Activated naive CD8-positive, alpha-beta T cell treated with anti-CD3 and anti-CD28 coated beads for 36 hours (primary cell): ENCODE measurements around the gene CRYGS. TPM values are rescaled to one million over a fixed set of nuclear protein-coding genes. Genes with fewer than 3 reads are reported as not detected.
"Not testable (repeated sequence)": the region's sequence is repeated elsewhere in the genome, so short reads cannot be mapped to it uniquely, and the experiment has no call there.

Source experiments
- DNase-seq: peaks from one replicate; pipeline ENCODE4 v3.0.0; 2021
- H3K27ac Mint-ChIP-seq: one replicate; pipeline ENCODE4 v1.8.0; 2022; ENCODE audit warnings: mild to moderate bottlenecking, moderate library complexity, mixed read lengths
- H3K27me3 Mint-ChIP-seq: one replicate; pipeline ENCODE4 v1.8.0; 2022; ENCODE audit warnings: mild to moderate bottlenecking, mixed read lengths
- H3K36me3 Mint-ChIP-seq: one replicate; pipeline ENCODE4 v1.8.0; 2021; ENCODE audit warnings: mild to moderate bottlenecking, mixed read lengths
- H3K4me1 Mint-ChIP-seq: one replicate; pipeline ENCODE4 v1.8.0; 2021; ENCODE audit warnings: mixed read lengths
- H3K4me3 Mint-ChIP-seq: one replicate; pipeline ENCODE4 v1.8.0; 2022; ENCODE audit warnings: mild to moderate bottlenecking, moderate library complexity, mixed read lengths
- H3K9me3 Mint-ChIP-seq: one replicate; pipeline ENCODE4 v1.8.0; 2022; ENCODE audit warnings: mixed read lengths
- total RNA-seq, 2 experiments: library from RNA; stranded (reverse); gene quantifications; one replicate each; pipeline ENCODE4 v1.2.3, GENCODE V29; 2021

Gene CRYGS
- 1 to 10 TPM; 1.7 TPM for total RNA-seq

DNA sequence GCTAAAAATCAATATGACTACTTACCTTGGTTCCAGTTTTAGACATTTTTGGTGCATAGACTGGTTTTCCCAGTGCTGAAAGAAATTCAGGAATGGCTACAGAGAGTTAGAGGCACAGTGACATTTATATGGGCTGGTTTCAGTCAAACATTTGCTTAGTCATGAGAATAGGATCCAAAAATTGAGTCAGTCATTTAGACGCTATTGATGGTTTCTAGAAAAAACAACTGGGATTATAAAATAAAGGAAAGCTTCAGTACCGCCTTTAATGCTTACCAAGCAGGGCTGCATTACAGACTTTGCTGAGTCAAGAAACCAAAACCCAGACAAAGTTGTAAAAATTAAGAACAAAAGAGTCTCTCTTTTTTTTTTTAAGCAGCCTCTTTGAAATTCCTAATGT lies at the start of gene CRYGS:
Gene CRYGS, minus strand, starts transcription at position 100 of the 400 bp plus-strand sequence. Its CDS starts 54 bp downstream, at position 46.
- H3K4me1 Mint-ChIP-seq, result peaks cover 17% of the 10 kb centered on the region
- DNase-seq, result no peak
- no peaks in the 10 kb centered on the region for H3K9me3 Mint-ChIP-seq
- no peak within 1 kb of the TSS for H3K27ac Mint-ChIP-seq
- H3K36me3 Mint-ChIP-seq, result peaks cover 3% of the 10 kb centered on the region
- H3K27me3 Mint-ChIP-seq, result no peaks in the 10 kb centered on the region
- no peak within 1 kb of the TSS for H3K4me3 Mint-ChIP-seq

DNA sequence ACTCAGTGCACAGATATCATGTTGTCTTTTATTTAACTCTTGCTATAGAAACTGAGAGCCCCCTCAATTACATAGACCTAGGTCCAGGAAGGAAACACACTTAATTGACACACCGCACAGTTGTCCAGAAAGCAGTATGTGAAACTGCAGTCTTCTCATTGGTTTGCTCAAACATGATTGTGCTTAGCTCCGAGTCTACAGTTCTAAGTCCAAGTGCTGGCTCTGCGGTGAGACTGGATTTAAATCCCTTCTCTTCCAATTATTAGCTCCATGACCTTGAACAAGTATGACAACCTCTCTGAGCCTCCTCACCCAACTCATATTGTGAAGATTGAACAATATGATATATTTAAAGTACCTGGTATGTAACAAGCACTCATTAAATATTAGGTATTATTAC lies 49.7 kb upstream of the CRYGS start:
- Mint-ChIP-seq H3K27ac (no peak overlapping the region), H3K36me3 (no peaks in the 10 kb centered on the region), H3K4me3 (no peak overlapping the region), H3K27me3 (peaks cover 4% of the 10 kb centered on the region), H3K4me1 (peaks cover 11% of the 10 kb centered on the region), H3K9me3 (no peaks in the 10 kb centered on the region)
- no peak for DNase-seq

DNA sequence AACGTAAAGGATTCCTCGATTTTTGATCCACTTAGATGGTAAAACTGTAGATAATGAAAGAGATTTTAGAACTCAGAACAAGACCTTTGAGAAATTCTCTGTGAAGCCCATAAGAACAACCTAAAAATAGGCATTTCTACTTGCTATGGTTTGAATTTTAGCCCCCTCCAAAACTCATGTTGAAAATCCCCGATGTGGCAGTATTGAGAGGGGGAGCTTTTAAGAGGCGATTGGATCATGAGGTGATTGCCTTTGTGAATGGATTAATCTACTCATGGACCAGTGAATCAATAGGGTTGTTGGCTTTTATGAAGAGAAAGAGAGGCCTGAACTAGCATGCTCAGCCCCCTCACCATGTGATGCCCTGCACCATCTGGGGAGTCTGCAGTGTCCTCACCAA lies 48.5 kb upstream of the CRYGS start:
- H3K27me3 Mint-ChIP-seq, result no peaks in the 10 kb centered on the region
- peaks cover 4% of the 10 kb centered on the region for H3K36me3 Mint-ChIP-seq
- no peak for DNase-seq
- no peak overlapping the region for H3K27ac Mint-ChIP-seq
- peaks cover 18% of the 10 kb centered on the region for H3K4me1 Mint-ChIP-seq
- no peak overlapping the region for H3K4me3 Mint-ChIP-seq
- no peaks in the 10 kb centered on the region for H3K9me3 Mint-ChIP-seq

DNA sequence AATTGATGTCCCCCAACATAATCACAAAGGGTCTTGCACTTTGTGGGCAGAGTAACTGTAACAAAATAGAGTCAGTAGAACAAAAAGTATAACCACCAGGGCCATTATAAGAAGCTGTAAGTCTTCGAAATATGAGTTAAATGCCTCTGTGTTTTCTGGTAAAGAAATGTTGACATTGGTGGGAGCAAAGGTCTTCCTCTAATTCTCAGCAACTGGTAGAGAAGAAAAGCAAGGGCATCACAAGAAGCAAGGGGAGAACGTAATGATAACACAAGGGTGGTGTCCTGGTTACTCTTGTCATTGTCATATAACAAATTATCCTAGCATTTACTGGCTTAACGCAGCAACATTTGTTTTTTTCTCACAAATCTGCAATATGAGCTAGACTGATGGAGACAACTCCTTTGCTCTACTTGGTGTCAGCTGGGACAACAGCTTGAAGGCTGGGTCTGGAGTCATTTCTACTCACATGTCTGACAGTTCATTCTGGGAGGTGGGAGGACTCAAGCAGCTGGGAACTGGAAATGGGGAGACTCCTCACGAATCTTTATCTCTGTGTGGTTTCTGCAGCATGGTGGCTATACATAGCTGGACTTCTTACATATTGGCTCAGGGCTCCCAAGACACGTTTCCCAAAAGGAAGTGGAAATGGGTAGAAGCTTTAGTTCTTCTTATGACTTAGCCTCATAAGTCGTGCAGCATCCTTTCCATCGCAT lies 46.6 kb upstream of the CRYGS start:
- Mint-ChIP-seq H3K27me3 (no peaks in the 10 kb centered on the region), H3K9me3 (no peaks in the 10 kb centered on the region)

DNA sequence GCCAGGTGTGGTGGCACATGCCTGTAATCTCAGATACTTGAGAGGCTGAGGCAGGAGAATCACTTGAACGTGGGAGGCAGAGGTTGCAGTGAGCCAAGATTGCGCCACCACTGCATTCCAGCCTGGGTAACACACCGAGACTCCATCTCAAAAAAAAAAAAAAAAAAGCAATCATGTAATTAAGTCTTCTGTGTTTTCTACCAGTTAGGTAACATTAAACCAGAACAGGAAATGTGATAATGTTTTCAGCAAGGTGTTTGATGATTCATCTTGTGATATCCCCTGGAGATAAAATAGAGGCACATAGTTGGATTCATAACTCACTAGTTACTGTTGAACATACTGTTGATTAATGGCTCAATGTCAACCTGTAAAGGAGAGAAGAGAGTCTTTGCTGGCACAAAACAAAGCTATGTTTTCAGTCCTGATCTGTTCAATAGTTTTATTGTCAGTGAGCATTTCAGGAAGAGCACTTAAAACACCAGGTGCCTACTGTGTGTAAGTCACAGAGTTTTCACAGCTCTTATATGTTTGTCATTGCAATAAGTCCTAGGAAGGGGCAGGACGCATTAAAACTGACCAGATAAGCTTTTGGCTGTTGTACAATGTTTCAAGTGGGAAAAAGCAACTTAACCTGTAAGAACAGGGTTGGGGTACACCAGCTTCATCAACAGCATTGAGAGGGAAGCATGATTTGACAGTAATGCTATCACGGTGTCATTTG lies 45.8 kb upstream of the CRYGS start:
- no peak overlapping the region for H3K27ac Mint-ChIP-seq
- no peaks in the 10 kb centered on the region for H3K27me3 Mint-ChIP-seq
- H3K4me3 Mint-ChIP-seq, result peak overlapping the region; percentile 7
- peaks cover 4% of the 10 kb centered on the region for H3K36me3 Mint-ChIP-seq
- peaks cover 18% of the 10 kb centered on the region for H3K4me1 Mint-ChIP-seq
- no peaks in the 10 kb centered on the region for H3K9me3 Mint-ChIP-seq
- no peak for DNase-seq

More for the DNA sequence above, 46.6 kb upstream of the CRYGS start:
- H3K27ac Mint-ChIP-seq, result no peak overlapping the region
- DNase-seq, result no peak
- H3K36me3 Mint-ChIP-seq, result peaks cover 4% of the 10 kb centered on the region
- no peak overlapping the region for H3K4me3 Mint-ChIP-seq
- H3K4me1 Mint-ChIP-seq, result peaks cover 18% of the 10 kb centered on the region

DNA sequence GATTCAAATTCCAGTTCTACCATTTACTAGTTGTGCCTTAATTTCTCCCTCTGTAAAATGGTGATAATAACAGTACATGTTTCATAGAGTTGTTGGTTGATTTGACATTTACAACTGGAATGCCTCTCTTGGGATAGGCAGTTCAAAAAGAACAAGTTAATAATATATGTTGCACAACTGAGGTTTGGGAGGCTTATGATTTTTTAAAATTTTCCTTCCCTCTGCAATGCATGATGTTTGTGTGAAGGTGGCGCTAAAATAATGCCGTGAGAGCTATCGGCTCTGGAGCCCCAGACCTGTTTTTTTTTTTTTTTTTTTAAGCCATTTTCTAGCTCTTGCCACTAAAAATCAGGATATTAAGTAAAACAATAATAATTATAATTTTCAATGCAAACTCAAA lies 44.9 kb upstream of the CRYGS start:
- DNase-seq, result no peak
- Mint-ChIP-seq H3K27ac (no peak overlapping the region), H3K4me3 (no peak overlapping the region), H3K27me3 (no peaks in the 10 kb centered on the region), H3K4me1 (peaks cover 18% of the 10 kb centered on the region), H3K36me3 (peaks cover 7% of the 10 kb centered on the region), H3K9me3 (no peaks in the 10 kb centered on the region)

DNA sequence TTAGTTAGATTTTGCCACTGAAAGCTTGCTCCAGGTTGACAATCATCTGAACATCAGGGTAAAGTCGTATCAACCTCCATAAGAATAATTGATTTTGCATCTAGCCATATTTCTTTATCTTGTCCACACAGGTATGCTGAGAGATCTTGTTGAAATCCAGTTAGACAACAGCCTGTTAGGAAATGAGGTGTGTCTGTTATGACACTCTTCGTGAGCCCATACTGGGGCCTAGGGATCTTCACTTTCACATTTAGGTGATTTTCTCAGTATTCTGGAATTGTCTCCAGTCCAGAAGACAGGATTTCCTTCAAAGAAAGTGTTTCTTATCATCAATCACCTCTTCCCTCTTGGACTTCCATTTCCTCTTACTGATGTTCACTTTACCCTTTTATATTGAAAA lies 44.5 kb upstream of the CRYGS start:
- Mint-ChIP-seq H3K36me3 (peaks cover 7% of the 10 kb centered on the region), H3K27me3 (no peaks in the 10 kb centered on the region), H3K9me3 (no peaks in the 10 kb centered on the region), H3K4me3 (no peak overlapping the region), H3K4me1 (peaks cover 18% of the 10 kb centered on the region), H3K27ac (no peak overlapping the region)
- DNase-seq, result no peak

DNA sequence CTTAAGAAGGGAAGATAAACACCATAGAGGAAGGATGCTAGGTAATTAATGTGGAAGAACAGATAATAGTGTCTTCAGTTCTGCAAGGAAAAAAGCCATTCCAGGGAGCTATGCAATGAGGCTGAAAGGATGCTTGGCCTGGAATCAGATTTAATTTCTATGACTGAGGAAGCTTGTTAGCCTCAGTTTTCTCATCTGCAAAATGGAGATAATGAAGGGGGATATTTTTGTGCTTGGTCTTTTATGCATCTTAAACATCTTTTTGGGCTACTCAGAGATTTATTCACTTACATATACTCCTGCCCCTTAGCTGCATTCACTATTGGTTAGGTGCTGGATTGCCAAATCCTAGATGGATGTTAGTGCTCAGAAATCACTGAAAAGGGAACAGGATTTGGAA lies 43.0 kb upstream of the CRYGS start:
- H3K4me3 Mint-ChIP-seq, result no peak overlapping the region
- H3K4me1 Mint-ChIP-seq, result peaks cover 18% of the 10 kb centered on the region
- DNase-seq, result no peak
- peaks cover 7% of the 10 kb centered on the region for H3K36me3 Mint-ChIP-seq
- no peak overlapping the region for H3K27ac Mint-ChIP-seq
- H3K27me3 Mint-ChIP-seq, result no peaks in the 10 kb centered on the region
- no peaks in the 10 kb centered on the region for H3K9me3 Mint-ChIP-seq

DNA sequence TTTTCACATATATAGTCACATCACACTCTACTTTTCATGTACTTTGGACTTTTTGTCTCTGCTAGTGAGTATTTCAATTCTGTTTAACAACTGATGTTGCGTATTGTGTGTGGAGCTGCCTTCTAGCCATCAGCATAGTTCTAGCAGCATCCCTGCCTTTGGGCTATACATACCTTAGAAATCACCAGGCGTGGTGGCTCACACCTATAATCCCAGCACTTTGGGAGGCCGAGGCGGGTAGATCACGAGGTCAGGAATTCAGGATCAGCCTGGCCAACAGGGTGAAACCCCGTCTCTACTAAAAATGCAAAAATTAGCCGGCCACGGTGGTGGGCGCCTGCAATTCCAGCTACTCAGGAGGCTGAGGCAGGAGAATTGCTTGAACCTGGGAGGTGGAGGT lies 42.1 kb upstream of the CRYGS start:
- not testable (repeated sequence) for H3K4me3 Mint-ChIP-seq, H3K27ac Mint-ChIP-seq, H3K9me3 Mint-ChIP-seq, H3K27me3 Mint-ChIP-seq, DNase-seq, H3K36me3 Mint-ChIP-seq
- peaks cover 18% of the 10 kb centered on the region for H3K4me1 Mint-ChIP-seq

DNA sequence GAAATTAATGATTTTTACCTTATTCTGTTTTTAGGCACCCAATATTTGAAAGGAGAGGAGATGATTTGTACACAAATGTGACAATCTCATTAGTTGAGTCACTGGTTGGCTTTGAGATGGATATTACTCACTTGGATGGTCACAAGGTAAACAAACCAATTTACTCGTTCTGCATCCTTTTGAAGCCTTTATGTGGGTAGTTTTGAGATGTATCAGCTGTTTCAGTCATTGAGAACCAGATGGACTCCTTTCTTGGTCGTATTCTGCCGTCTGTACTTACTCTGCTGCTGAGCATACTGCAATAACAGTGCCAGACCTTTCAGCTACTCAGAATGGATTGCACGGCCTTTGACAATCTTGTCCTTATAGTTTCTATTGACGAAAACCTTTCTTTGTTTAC lies 39.7 kb upstream of the CRYGS start:
- Mint-ChIP-seq H3K4me3 (no peak overlapping the region), H3K27ac (no peak overlapping the region), H3K9me3 (no peaks in the 10 kb centered on the region), H3K36me3 (peaks cover 10% of the 10 kb centered on the region), H3K4me1 (peaks cover 7% of the 10 kb centered on the region), H3K27me3 (no peaks in the 10 kb centered on the region)
- DNase-seq, result no peak

DNA sequence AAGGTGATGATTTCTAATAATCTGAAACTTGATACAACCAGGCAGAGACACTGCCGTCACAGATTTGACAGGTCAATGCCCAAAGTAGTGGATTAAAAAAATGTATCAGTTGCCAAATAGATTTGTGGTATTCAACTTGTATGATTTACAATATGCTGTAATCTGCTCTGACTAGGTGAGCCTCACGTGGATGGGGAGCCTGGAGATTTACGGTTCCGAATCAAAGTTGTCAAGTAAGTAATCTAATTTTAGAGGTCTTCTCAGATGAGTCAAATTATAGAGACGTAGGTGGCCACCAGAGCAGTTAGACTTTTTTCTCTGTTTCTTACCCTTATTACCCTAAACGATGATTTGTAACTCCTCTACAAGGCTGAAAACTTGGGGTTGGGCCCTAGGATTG lies 38.4 kb upstream of the CRYGS start:
- no peaks in the 10 kb centered on the region for H3K27me3 Mint-ChIP-seq
- peaks cover 8% of the 10 kb centered on the region for H3K36me3 Mint-ChIP-seq
- H3K4me1 Mint-ChIP-seq, result peaks cover 4% of the 10 kb centered on the region
- no peak overlapping the region for H3K27ac Mint-ChIP-seq
- H3K9me3 Mint-ChIP-seq, result no peaks in the 10 kb centered on the region
- DNase-seq, result no peak
- H3K4me3 Mint-ChIP-seq, result no peak overlapping the region

DNA sequence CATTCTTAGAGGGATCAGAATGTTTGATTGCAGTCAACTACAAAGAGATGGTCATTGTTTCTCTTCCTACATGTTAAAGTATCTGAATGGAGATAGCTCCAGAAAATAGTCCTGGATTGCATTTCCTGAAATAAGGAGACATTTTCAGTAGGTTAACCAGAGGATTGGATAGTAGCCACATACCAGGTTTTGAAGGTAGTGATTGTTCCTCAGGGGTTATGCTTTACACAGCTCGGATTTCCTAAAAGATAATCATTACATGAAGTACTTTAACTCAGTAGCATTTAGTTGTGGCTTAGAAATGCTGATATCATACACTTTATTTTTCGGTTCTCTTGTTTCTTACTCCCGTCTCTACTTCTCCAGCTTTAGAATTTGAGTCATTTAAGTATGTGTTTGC lies 36.6 kb upstream of the CRYGS start:
- DNase-seq, result no peak
- Mint-ChIP-seq H3K4me3 (no peak overlapping the region), H3K4me1 (peaks cover 9% of the 10 kb centered on the region), H3K27ac (no peak overlapping the region), H3K36me3 (peaks cover 11% of the 10 kb centered on the region), H3K27me3 (no peaks in the 10 kb centered on the region), H3K9me3 (no peaks in the 10 kb centered on the region)

DNA sequence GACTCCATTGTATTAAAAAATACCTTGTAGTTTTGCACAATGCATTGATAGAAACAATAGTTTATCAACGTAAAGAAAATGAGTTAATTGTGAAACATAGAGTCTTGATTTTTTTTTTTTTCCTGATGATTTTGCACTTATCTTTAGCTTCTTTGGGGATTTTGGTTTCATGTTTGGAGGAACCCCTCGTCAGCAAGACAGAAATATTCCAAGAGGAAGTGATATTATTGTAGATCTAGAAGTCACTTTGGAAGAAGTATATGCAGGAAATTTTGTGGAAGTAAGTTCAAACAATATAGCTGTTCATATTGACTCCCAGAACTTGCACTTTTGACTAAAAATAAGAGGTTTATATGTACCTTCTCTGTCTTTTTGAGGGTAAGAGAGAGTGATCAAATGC lies 33.3 kb upstream of the CRYGS start:
- Mint-ChIP-seq H3K36me3 (peaks cover 19% of the 10 kb centered on the region), H3K4me1 (peaks cover 23% of the 10 kb centered on the region), H3K27ac (no peak overlapping the region), H3K9me3 (no peaks in the 10 kb centered on the region), H3K4me3 (no peak overlapping the region), H3K27me3 (no peaks in the 10 kb centered on the region)
- no peak for DNase-seq

DNA sequence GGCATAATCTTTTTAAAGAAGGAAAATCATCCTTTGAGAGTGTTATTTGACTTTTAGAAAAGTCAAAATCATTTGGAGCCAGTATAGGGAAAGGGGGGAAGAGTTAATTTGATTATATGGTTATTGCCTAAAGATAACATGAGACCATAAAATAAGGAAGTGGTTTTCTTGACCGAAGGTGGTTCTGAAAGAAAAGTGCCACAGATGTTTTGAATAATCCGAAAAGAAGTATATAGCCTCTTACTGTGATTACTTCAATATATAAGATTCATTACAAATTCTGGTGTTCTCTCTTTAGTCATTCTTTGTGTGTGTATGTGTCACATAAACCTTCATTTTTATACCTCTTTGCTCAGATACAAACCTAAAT lies 27.4 kb upstream of the CRYGS start:
- peak overlapping the region; percentile 92 for H3K4me3 Mint-ChIP-seq
- peak overlapping the region; percentile 95 for H3K27ac Mint-ChIP-seq
- no peaks in the 10 kb centered on the region for H3K27me3 Mint-ChIP-seq
- no peak for DNase-seq
- H3K36me3 Mint-ChIP-seq, result peaks cover 14% of the 10 kb centered on the region
- H3K9me3 Mint-ChIP-seq, result no peaks in the 10 kb centered on the region
- H3K4me1 Mint-ChIP-seq, result peaks cover 42% of the 10 kb centered on the region

DNA sequence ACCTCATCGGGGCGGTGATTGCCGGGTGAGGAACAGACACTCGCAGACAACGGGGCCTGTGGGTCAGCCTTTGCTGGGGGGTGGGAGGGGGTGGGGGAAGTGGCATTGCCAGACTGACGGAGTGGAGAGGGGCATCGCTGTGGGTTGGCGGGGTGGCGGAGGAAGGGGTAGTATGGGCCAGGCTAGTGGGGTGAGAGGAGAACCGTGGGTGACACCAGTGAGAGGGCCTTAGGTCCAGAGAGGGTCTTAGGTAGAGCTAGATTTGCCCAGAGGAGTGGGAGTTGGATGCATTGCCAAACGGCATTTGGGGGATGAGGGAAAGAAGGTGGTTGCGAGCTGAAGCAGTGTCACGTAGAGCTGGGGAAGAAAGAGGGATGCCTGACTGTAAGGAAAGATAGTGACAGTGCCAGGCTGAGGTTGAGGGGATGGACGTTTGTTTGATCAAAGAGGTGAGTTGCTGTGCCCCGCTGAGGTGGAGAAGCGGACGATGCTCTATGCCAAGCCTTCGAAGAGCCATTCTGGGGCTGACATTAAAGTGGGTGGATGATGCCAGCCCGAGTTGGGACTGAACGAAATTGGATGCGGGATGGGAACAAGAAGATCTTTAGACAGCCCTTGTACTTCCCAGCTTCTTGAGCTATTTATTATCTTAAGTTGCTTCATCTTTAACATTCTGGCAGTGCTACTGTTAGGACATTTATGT lies 26.9 kb upstream of the CRYGS start:
- Mint-ChIP-seq H3K27me3 (no peaks in the 10 kb centered on the region), H3K36me3 (peaks cover 14% of the 10 kb centered on the region), H3K4me3 (peak overlapping the region; percentile 92), H3K27ac (peak overlapping the region; percentile 95), H3K4me1 (peaks cover 45% of the 10 kb centered on the region), H3K9me3 (no peaks in the 10 kb centered on the region)
- no peak for DNase-seq
